Choroid plexus epithelial cell (primary cell): ENCODE results near the gene PGBD2.
"Not testable (repeated sequence)": the region's sequence is repeated elsewhere in the genome, so short reads cannot be mapped to it uniquely, and the experiment has no call there.

Experiments
- DNase-seq: peaks from one replicate; pipeline ENCODE4 v3.0.0-alpha.2; 2010; ENCODE audit warnings: low read depth
- H3K4me3 ChIP-seq: 2 replicates; pipeline ENCODE4 v1.5.1; 2011; ENCODE audit warnings: low read depth, mild to moderate bottlenecking, control low read depth, low read length, moderate library complexity
- CTCF ChIP-seq: conservative IDR thresholded peaks from 2 replicates; pipeline ENCODE4 v1.5.1; 2011; ENCODE audit warnings: low read depth, mild to moderate bottlenecking, control low read depth, inconsistent platforms, low read length, moderate library complexity

Gene PGBD2

GRCh38 chr1:248914796-248915381 lies 8.9 kb downstream of the PGBD2 start:
- TF ChIP-seq CTCF = no peak
- no peak for DNase-seq
- no peak overlapping the region for H3K4me3 ChIP-seq

- no peak for DNase-seq
- no peak overlapping the region for H3K4me3 ChIP-seq
- no peak for TF ChIP-seq CTCF
Measured at GRCh38 chr1:248918131-248918530, 12.1 kb downstream of the PGBD2 start.

DNA sequence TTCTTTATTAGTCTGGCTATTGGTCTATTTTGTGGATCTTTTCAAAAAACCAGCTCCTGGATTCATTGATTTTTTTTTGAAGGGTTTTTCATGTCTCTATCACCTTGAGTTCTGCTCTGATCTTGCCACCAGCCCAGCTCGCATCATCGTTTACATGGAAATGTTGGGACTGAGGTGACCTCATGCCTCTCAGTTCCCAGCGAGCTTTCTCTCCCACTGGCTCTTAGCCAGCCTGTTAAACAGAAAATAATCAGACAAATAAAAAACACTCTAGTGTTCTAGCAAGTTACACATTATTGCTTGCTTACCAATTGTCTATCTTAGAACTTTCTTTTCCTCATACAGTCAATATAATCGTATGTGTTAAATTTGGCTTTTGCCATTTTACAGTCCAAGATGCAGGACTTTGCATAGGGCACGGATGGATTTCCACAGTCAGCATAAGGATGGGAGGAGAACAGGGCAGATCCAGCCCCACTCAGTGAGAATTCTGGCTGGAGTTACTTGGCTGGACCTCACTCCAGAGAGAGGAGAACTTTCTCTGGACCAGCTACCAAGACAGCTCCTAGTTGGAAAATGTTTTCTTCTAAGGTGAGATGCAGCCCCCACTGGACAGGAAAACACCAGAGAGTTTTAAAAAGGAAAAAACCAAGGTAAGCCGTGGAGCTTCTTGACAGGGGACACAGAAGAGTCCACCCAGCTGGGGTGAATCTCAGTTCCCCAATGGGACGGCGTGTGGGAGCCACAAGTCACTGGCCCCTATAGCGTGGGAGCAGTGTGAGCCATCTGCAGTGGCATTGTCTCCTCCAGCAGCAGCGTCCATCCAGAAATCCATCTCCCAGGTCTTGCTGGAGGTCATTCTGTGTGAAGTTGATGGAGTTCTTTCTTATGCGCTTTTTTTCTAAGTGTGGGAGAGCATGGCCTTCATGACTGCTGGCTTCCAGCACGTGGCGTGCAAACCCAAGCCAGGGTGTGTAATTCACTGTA lies 17.6 kb downstream of the PGBD2 start:
- H3K4me3 ChIP-seq = no peak overlapping the region
- TF ChIP-seq CTCF = no peak
- DNase-seq = peak; percentile 11

DNA sequence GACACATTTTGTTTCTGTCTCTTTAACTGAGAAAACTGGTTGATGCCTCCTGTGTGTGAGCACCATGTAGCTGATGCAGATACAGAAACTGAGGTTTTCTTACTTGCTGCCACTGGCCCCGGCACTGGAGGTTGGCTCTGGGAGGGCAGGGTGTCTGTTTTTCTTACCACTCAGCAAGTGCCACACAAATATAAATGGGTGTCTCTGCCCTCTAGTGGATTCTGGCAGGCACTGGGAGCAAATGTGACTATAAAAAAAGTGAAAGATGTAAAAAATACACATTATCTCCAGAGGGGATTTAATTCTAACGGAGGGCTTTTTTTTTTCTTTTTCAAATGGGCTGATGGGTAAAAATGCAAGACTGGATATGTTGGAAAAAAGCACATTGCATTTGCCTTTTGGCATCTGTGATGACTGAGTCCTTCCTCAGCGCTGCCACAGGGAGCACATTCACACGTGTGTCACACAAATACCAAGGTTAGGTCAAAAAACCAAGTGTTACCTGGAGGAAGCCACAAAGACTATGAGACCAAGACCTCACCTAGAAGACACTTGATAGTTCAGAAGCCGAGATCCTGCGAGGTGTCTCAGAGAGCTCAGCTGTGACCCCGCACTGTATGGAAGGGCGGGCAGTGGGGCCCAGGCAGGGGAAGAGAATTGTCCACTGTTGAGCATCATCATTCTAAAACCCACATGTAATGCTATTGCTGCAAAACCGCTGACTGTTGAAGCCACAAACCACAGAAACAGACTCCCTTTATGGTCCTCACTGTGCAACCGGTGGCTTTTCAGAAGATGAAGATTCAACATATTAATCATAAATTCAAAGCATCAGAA lies 18.9 kb downstream of the PGBD2 start:
- TF ChIP-seq CTCF = peak; percentile 78
- peak; percentile 60 for DNase-seq
- no peak overlapping the region for H3K4me3 ChIP-seq

DNA sequence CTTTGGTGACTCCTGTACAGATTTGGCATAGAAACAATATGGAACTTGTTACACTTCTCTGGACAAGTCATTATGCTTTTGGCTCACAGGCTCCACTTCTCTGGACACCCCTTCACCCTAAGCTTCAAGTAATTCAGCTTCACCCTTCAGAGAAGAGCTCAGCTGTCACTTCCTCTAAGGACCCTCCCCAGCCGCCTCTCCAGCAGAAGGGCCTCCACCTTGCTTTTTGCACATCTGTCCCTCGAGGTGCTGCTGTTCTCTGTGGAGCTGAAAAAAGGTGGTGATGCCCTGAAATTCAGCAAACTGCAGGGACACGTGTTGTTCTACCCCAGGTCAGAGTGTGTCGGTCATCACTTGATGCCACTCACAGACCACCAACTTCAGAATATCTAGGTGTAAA lies 19.8 kb downstream of the PGBD2 start:
- not testable (repeated sequence) for H3K4me3 ChIP-seq, DNase-seq

- DNase-seq = peak; percentile 53
- no peak for TF ChIP-seq CTCF
- no peak overlapping the region for H3K4me3 ChIP-seq
Measured at GRCh38 chr1:248926401-248927182, 20.6 kb downstream of the PGBD2 start.

- DNase-seq, H3K4me3 ChIP-seq: not testable (repeated sequence)
Measured at GRCh38 chr1:248927283-248927682, 21.2 kb downstream of the PGBD2 start.

- not testable (repeated sequence) for DNase-seq, H3K4me3 ChIP-seq
Measured at GRCh38 chr1:248928122-248928521, 22.1 kb downstream of the PGBD2 start.

- DNase-seq, H3K4me3 ChIP-seq: not testable (repeated sequence)
Measured at GRCh38 chr1:248930037-248930436, 24.0 kb downstream of the PGBD2 start.

GRCh38 chr1:248938173-248938809 lies 32.3 kb downstream of the PGBD2 start:
- H3K4me3 ChIP-seq, DNase-seq: not testable (repeated sequence)
